ENCODE measurements around the gene FAXDC2. TPM values are rescaled to one million over a fixed set of nuclear protein-coding genes. Genes with fewer than 3 reads are reported as not detected.

FAXDC2 gene
- polyA plus RNA-seq, 1 experiment: 13.6 TPM

- DNase-seq (ENCODE audit: low read depth): no peak
- no peak for TF ChIP-seq CTCF (IDR thresholded peaks at IDR 0.05; ENCODE audit: insufficient read depth, low read depth, low read length)
- no peaks in the 10 kb centered on the region for H3K27me3 ChIP-seq (ENCODE audit: control insufficient read depth, insufficient read depth, low read length)
- no peaks in the 10 kb centered on the region; the same call in 1 of the 2 replicates for H3K36me3 ChIP-seq (ENCODE audit: control insufficient read depth, insufficient read depth, low read length)
- CTCF ChIA-PET: interaction anchor here (1.2 kb wide), 1 partner anchor 17 kb away, joined by 4 read pairs; no protein-coding TSS in a partner anchor
- H3K4me3 ChIP-seq (ENCODE audit: low read depth, low read length): no peak overlapping the region
- POLR2A ChIA-PET: no interaction called here
These were observed 68.1 kb downstream of the FAXDC2 start for GRCh38 chr5:154782326-154782725.

GRCh38 chr5:154780128-154780527, 70.3 kb downstream of the FAXDC2 start:
- Histone ChIP-seq H3K4me3 (ENCODE audit: low read depth, low read length) (no peak overlapping the region), H3K27me3 (ENCODE audit: control insufficient read depth, insufficient read depth, low read length) (no peaks in the 10 kb centered on the region), H3K36me3 (ENCODE audit: control insufficient read depth, insufficient read depth, low read length) (no peaks in the 10 kb centered on the region; the same call in 1 of the 2 replicates)
- CTCF ChIA-PET: no interaction called here
- POLR2A ChIA-PET: no interaction called here
- no peak for DNase-seq (ENCODE audit: low read depth)
- TF ChIP-seq CTCF (IDR thresholded peaks at IDR 0.05; ENCODE audit: insufficient read depth, low read depth, low read length): no peak

- no peaks in the 10 kb centered on the region for H3K27me3 ChIP-seq (ENCODE audit: control insufficient read depth, insufficient read depth, low read length)
- DNase-seq (ENCODE audit: low read depth): peak; percentile 54
- ChIA-PET POLR2A (no interaction called here), CTCF (no interaction called here)
- H3K4me3 ChIP-seq (ENCODE audit: low read depth, low read length): no peak overlapping the region
- H3K36me3 ChIP-seq (ENCODE audit: control insufficient read depth, insufficient read depth, low read length): peaks cover under 1% of the 10 kb centered on the region; the same call in 1 of the 2 replicates
- TF ChIP-seq CTCF (IDR thresholded peaks at IDR 0.05; ENCODE audit: insufficient read depth, low read depth, low read length): no peak
These were observed 71.3 kb downstream of the FAXDC2 start for GRCh38 chr5:154779105-154779504.

GRCh38 chr5:154778534-154778933, 71.9 kb downstream of the FAXDC2 start:
- POLR2A ChIA-PET: no interaction called here
- no peak for DNase-seq (ENCODE audit: low read depth)
- CTCF ChIA-PET: no interaction called here
- Histone ChIP-seq H3K27me3 (ENCODE audit: control insufficient read depth, insufficient read depth, low read length) (no peaks in the 10 kb centered on the region), H3K4me3 (ENCODE audit: low read depth, low read length) (no peak overlapping the region), H3K36me3 (ENCODE audit: control insufficient read depth, insufficient read depth, low read length) (peaks cover 1% of the 10 kb centered on the region; the same call in 1 of the 2 replicates)
- TF ChIP-seq CTCF (IDR thresholded peaks at IDR 0.05; ENCODE audit: insufficient read depth, low read depth, low read length): no peak

GRCh38 chr5:154776167-154776566, 74.2 kb downstream of the FAXDC2 start:
- TF ChIP-seq CTCF (IDR thresholded peaks at IDR 0.05; ENCODE audit: insufficient read depth, low read depth, low read length): no peak
- CTCF ChIA-PET: no interaction called here
- no peak for DNase-seq (ENCODE audit: low read depth)
- Histone ChIP-seq H3K4me3 (ENCODE audit: low read depth, low read length) (no peak overlapping the region), H3K27me3 (ENCODE audit: control insufficient read depth, insufficient read depth, low read length) (no peaks in the 10 kb centered on the region), H3K36me3 (ENCODE audit: control insufficient read depth, insufficient read depth, low read length) (0 out of 2 replicates have a peak, but pooled peaks cover 1% of the 10 kb centered on the region)
- POLR2A ChIA-PET: no interaction called here

All from BJ (cell line).